HG02678 (cell line): Measurements from ENCODE around the gene COL5A3.
"Not testable (repeated sequence)": the region's sequence is repeated elsewhere in the genome, so short reads cannot be mapped to it uniquely, and the experiment has no call there.

Experiments used
- ATAC-seq: cut with Tn5 transposase; IDR thresholded peaks from one replicate; pipeline ENCODE4 v1.9.1; 2021; ENCODE audit warnings: mild to moderate bottlenecking, moderate library complexity; ENCODE audit not compliant: unreplicated experiment

COL5A3 gene

GRCh38 chr19:9972103-9972502 is 38.2 kb downstream of the COL5A3 start:
- ATAC-seq, result no peak

GRCh38 chr19:9971166-9971897 is 39.0 kb downstream of the COL5A3 start:
- ATAC-seq, result no peak

GRCh38 chr19:9970481-9970880 is 39.8 kb downstream of the COL5A3 start:
- no peak for ATAC-seq

GRCh38 chr19:9969688-9969975 is 40.7 kb downstream of the COL5A3 start:
- no peak for ATAC-seq

- ATAC-seq, result no peak
Observed at GRCh38 chr19:9968820-9969687, 41.2 kb downstream of the COL5A3 start.

- no peak for ATAC-seq
Observed at GRCh38 chr19:9967326-9967725, 43.0 kb downstream of the COL5A3 start.

GRCh38 chr19:9966448-9966847 is 43.9 kb downstream of the COL5A3 start:
- no peak for ATAC-seq

GRCh38 chr19:9966024-9966423 is 44.3 kb downstream of the COL5A3 start:
- ATAC-seq, result no peak

GRCh38 chr19:9962623-9963290 is 47.5 kb downstream of the COL5A3 start:
- ATAC-seq, result no peak

- no peak for ATAC-seq
Observed at GRCh38 chr19:9961103-9961502, 49.2 kb downstream of the COL5A3 start.

GRCh38 chr19:9958379-9958821 is 51.9 kb downstream of the COL5A3 start:
- ATAC-seq, result no peak

GRCh38 chr19:9956956-9957355 is 53.3 kb downstream of the COL5A3 start:
- no peak for ATAC-seq

GRCh38 chr19:9953802-9954542 is 56.3 kb downstream of the COL5A3 start:
- no peak for ATAC-seq

- no peak for ATAC-seq
Observed at GRCh38 chr19:9952276-9952675, 58.0 kb downstream of the COL5A3 start.

GRCh38 chr19:9947441-9947840 is 62.9 kb downstream of the COL5A3 start:
- no peak for ATAC-seq

GRCh38 chr19:9946528-9947125 is 63.7 kb downstream of the COL5A3 start:
- not testable (repeated sequence) for ATAC-seq

- no peak for ATAC-seq
Observed at GRCh38 chr19:9945319-9945966, 64.9 kb downstream of the COL5A3 start.

- no peak for ATAC-seq
Observed at GRCh38 chr19:9943744-9944143, 66.6 kb downstream of the COL5A3 start.

- no peak for ATAC-seq
Observed at GRCh38 chr19:9941671-9942070, 68.6 kb downstream of the COL5A3 start.

GRCh38 chr19:9941231-9941630 is 69.1 kb downstream of the COL5A3 start:
- no peak for ATAC-seq
